Kidney (tissue), 14 donors: Measurements from ENCODE around the gene TOE1. TPM values are rescaled to one million over a fixed set of nuclear protein-coding genes. Genes with fewer than 3 reads are reported as not detected.
"Not testable (repeated sequence)": the region's sequence is repeated elsewhere in the genome, so short reads cannot be mapped to it uniquely, and the experiment has no call there.

ENCODE experiments used
- DNase-seq, 5 donors: peaks; one replicate each; pipeline ENCODE4 v3.0.0-alpha.2; 2013 to 2020
- FAIRE-seq: peaks from 2 replicates; lab custom pipeline; 2012; peaks lifted over from hg19 to GRCh38; lab: Jason Lieb, UNC
- H3K27ac ChIP-seq, 2 donors: one replicate each; pipeline ENCODE4 v1.7.0; 2013; ENCODE audit warnings: low read depth in 2 of 2, low read length in 2 of 2, inconsistent platforms in 1 of 2
- H3K27me3 ChIP-seq: one replicate; pipeline ENCODE4 v1.7.1; 2013; ENCODE audit warnings: low read length, inconsistent platforms; ENCODE audit not compliant: control insufficient read depth, insufficient read depth
- H3K36me3 ChIP-seq, 3 donors: one replicate each; pipeline versions ENCODE4 v1.7.0 to v1.7.1; 2013; ENCODE audit warnings: low read length in 3 of 3, control low read depth in 1 of 3, inconsistent platforms in 1 of 3; ENCODE audit not compliant: insufficient read depth in 3 of 3, control insufficient read depth in 2 of 3
- H3K4me1 ChIP-seq, 3 donors: one replicate each; pipeline versions ENCODE4 v1.7.0 to v1.7.1; 2013; ENCODE audit warnings: low read length in 3 of 3, inconsistent platforms in 1 of 3, low read depth in 1 of 3; ENCODE audit not compliant: control insufficient read depth in 2 of 3, insufficient read depth in 2 of 3
- H3K4me3 ChIP-seq, 3 donors: one replicate each; pipeline versions ENCODE4 v1.7.0 to v1.8.1; 2013; ENCODE audit warnings: low read length in 3 of 3, control low read depth in 1 of 3, inconsistent platforms in 1 of 3
- H3K9ac ChIP-seq, 3 donors: one replicate each; pipeline versions ENCODE4 v1.7.0 to v1.7.1; 2013; ENCODE audit warnings: low read length in 3 of 3, control low read depth in 1 of 3, inconsistent platforms in 1 of 3
- H3K9me3 ChIP-seq, 3 donors: one replicate each; pipeline versions ENCODE4 v1.7.0 to v1.7.1; 2013; ENCODE audit warnings: low read length in 3 of 3, control low read depth in 1 of 3, inconsistent platforms in 1 of 3; ENCODE audit not compliant: control insufficient read depth in 2 of 3, insufficient read depth in 1 of 3
- intact Hi-C: fragments of 100-400 bp; cut with DNase I; formaldehyde crosslinking; loops from one replicate; pipeline ENCODE4 v1.11.1; 2022
- polyA plus RNA-seq: library from polyadenylated mRNA; stranded (reverse); fragments of 350-450 nt; fragmentation: Illumina TruSeq; extraction: RNeasy Lipid Tissue Mini Kit (QIAGEN cat#74804); gene quantifications from one replicate; pipeline ENCODE4 v1.2.3, GENCODE V29; 2014; ENCODE audit warnings: low read depth, low replicate concordance; ENCODE audit not compliant: insufficient read depth
- total RNA-seq: library from RNA; stranded (reverse); fragmentation: NEBNext Ultra II Directional; extraction: Animal tissue kit (Norgen Biotek cat#: 25700); gene quantifications from one replicate; pipeline ENCODE4 v1.2.1, GENCODE V29; 2021
- TF ChIP-seq, protein P1 (sequence below): IDR thresholded peaks from 3 replicates; pipeline ENCODE4 v1.5.1; 2012; ENCODE audit warnings: mild to moderate bottlenecking, moderate library complexity, borderline replicate concordance; ENCODE audit not compliant: insufficient read depth; ENCODE audit errors: extremely low read depth
- donor health status: control.
- donor health status: control.
- donor health status: control.
- donor health status: control.
- donor health status: control.
- donor health status: DM: yes; HTN: yes; CAD: no.
- donor health status: Normal renal cell carcinoma (clear cell type).

The TOE1 gene
- total and polyA plus RNA-seq, 2 donors from 2014 or later = 7.3 to 10.4 TPM

DNA sequence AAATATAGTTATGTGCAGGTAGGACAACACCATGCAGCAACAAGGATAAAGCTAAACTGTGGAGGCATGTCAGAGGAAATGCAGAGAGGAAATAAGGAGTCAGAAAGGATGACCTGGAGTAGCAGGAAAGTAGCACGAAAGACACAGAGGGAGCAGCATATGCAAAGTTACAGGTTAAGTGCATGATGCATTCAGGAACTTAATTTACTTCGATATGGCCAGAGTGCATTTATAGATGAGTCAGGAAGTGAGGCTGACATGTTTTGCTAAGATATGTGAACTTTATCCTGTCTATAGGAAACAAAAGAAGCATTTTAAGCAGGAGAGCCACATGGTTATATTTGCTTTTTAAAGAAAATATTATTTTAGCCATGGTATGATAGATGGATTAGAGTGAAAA, 15.7 kb downstream of the TOE1 start:
- H3K9ac ChIP-seq = no peak overlapping the region
- peaks cover 0 to 6% (median 0%) of the 10 kb centered on the region in 3 donors for H3K4me1 ChIP-seq
- H3K27me3 ChIP-seq = no peaks in the 10 kb centered on the region
- no peak overlapping the region for H3K4me3 ChIP-seq
- intact Hi-C loops = loop anchor here (5.0 kb wide), 2 partner anchors 137 to 217 kb away; partner anchors contain the start of gene TESK2
- no peak for DNase-seq
- H3K9me3 ChIP-seq = no peaks in the 10 kb centered on the region
- FAIRE-seq = no peak
- no peaks in the 10 kb centered on the region for H3K36me3 ChIP-seq
- TF ChIP-seq, protein P1, sequence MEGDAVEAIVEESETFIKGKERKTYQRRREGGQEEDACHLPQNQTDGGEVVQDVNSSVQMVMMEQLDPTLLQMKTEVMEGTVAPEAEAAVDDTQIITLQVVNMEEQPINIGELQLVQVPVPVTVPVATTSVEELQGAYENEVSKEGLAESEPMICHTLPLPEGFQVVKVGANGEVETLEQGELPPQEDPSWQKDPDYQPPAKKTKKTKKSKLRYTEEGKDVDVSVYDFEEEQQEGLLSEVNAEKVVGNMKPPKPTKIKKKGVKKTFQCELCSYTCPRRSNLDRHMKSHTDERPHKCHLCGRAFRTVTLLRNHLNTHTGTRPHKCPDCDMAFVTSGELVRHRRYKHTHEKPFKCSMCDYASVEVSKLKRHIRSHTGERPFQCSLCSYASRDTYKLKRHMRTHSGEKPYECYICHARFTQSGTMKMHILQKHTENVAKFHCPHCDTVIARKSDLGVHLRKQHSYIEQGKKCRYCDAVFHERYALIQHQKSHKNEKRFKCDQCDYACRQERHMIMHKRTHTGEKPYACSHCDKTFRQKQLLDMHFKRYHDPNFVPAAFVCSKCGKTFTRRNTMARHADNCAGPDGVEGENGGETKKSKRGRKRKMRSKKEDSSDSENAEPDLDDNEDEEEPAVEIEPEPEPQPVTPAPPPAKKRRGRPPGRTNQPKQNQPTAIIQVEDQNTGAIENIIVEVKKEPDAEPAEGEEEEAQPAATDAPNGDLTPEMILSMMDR = no peak
- H3K27ac ChIP-seq = no peak overlapping the region

DNA sequence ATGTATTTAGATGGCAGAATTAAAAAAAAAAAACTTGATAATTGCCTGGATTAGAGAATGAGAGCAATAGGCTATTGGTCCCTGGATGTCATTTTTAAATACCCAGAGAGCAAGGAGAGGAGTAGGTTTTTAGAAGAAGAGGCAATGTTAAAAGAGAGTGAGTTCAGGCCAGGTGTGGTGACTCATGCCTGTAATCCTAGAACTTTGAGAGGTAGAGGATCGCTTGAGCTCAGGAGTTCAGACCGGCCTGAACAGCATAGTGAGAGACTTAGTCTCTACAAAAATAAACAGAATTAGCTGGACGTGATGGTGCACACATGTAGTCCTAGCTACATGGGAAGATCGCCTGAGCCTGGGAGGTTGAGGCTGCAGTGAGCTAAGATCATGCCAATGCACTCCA, 16.2 kb downstream of the TOE1 start:
- Histone ChIP-seq H3K4me3 (no peak overlapping the region), H3K27ac (no peak overlapping the region), H3K36me3 (no peaks in the 10 kb centered on the region), H3K4me1 (peaks cover 0 to 6% (median 0%) of the 10 kb centered on the region in 3 donors), H3K9ac (no peak overlapping the region), H3K27me3 (no peaks in the 10 kb centered on the region), H3K9me3 (no peaks in the 10 kb centered on the region)
- TF ChIP-seq, protein P1 = no peak
- FAIRE-seq (no peak), DNase-seq (no peak)
- intact Hi-C loops = loop anchor here (5.0 kb wide), 2 partner anchors 136 to 216 kb away; partner anchors contain the start of gene TESK2

DNA sequence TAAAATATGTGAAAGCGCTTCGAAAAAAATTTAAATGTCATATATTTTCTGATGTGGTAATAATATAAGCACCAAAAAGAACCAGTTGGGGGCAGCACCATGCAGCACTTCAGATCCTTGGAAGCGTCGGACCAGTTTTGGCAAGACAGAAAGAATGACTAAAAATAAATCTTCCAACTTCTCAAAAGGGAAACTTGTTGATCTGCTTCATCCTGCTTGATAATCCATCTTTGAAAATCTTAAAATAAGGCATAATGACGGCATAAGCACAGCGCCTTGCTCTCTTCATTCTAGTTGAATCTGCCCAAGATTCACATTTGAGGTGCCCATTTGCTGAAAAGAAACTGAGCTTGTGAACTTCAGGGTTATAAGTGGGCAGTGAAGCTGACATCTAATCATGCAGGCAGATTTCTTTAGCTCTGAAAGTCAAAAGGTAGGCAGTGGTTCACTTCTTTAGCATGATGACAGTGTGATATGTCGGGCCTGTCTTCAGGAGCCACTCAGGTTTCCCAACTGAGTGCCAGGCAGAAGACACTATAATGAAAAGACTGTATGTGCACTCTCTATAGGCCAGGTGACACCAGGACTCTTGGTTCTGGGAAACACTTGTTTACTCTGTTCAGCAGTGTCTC, 20.0 kb downstream of the TOE1 start:
- peak; percentile 91 for FAIRE-seq
- no peak overlapping the region for H3K9ac ChIP-seq
- intact Hi-C loops = loop anchor here (5.0 kb wide), 2 partner anchors 132 to 212 kb away; partner anchors contain the start of gene TESK2

DNA sequence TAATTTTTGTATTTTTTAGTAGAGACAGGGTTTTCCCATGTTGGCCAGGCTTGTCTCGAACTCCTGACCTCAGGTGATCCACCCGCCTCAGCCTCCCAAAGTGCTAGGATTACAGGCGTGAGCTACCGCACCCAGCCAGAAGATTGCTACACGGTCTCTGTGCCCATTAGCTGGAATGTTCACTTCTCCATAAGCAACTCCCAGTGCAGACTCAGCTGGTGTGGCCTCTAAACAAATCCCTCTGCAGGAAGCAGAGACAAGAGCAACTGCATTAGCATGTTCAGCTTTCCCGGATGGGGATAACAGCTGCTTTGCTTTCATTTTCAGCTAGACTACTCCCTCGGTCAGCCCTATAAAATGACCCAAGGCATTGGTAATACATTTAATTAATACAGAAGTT, 21.0 kb downstream of the TOE1 start:
- H3K9me3 ChIP-seq, H3K27ac ChIP-seq, H3K9ac ChIP-seq, H3K4me3 ChIP-seq, FAIRE-seq, H3K27me3 ChIP-seq, H3K4me1 ChIP-seq, intact Hi-C loops, H3K36me3 ChIP-seq: not testable (repeated sequence)
- peak in 2 of 5 donors; percentile 25 to 66 for DNase-seq

More for the DNA sequence above, 20.0 kb downstream of the TOE1 start:
- Histone ChIP-seq H3K4me3 (peak overlapping the region in 1 of 3 donors; percentile 1), H3K27ac (peak overlapping the region; percentile 19 to 36), H3K27me3 (no peaks in the 10 kb centered on the region), H3K36me3 (no peaks in the 10 kb centered on the region), H3K9me3 (no peaks in the 10 kb centered on the region), H3K4me1 (peaks cover 0 to 6% (median 0%) of the 10 kb centered on the region in 3 donors)
- peak in 4 of 5 donors; percentile 38 to 84 (median 55) for DNase-seq
- TF ChIP-seq, protein P1 = peak; percentile 60
